ENCODE data around the gene LRRC36.

DNA sequence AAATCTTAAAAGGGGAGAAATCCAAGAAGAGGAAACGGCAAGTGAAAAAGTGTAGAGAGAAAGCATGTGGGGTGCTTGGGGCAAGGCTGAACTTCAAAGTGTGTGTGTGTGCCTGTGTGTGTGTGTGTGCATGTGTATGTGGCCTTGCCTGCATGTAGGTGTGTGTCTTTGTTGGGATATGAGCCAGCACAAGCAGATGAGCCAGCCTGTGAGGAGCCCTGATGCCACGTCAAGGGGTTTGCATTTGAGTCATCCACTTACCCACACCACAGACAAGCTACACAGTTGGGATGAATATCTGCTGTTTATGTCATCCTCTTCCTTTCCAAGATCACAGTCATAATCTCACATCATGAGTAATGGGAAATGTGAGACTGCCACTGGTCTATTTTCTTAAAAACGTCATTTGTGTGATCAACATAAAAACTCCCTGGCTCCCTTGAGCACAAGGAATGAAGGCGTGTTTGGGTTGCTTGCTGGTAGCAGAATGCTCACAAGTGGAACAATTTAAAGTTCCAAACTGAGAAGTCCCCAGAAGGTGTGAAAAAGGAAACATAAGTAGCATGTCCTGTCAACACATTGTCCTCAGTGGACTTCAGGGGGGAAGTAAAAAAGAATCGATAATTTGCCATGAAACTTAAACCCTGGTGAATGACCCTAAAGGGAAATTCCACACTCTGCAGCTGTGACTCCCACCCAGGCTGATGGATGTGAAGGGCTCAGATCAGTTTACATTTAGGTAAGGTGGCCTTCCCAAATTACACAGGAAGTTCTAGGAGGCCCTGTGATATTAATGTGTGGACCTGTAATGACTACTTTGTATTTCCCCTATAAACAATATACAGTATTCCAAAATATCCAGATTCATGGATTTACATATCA lies 14.8 kb upstream of the LRRC36 start:
- TF ChIP-seq CTCF (IDR thresholded peaks at IDR 0.05) (no peak), POLR2A (IDR thresholded peaks at IDR 0.05) (no peak)
